Smooth muscle cell (in vitro differentiated cells): ENCODE data around the gene YWHAE. TPM values are rescaled to one million over a fixed set of nuclear protein-coding genes. Genes with fewer than 3 reads are reported as not detected.
"Not testable (repeated sequence)": the region's sequence is repeated elsewhere in the genome, so short reads cannot be mapped to it uniquely, and the experiment has no call there.

Experiments used
- DNase-seq: peaks from one replicate; lab custom pipeline; 2025; ENCODE audit not compliant: unreplicated experiment; lab: John Stamatoyannopoulos, UW
- H2AFZ ChIP-seq: fragments of 200-600 bp; sonication (generic); 2 replicates; pipeline ENCODE4 v1.6.0; 2016; ENCODE audit warnings: antibody characterized with exemption, low read depth, mild to moderate bottlenecking
- H3F3A ChIP-seq: fragments of 200-600 bp; sonication (generic); 2 replicates; pipeline ENCODE4 v1.6.0; 2017; ENCODE audit warnings: antibody characterized with exemption, low read depth
- H3K27ac ChIP-seq: fragments of 200-600 bp; sonication (generic); 2 replicates; pipeline ENCODE4 v1.5.1; 2016; ENCODE audit warnings: low read depth, mild to moderate bottlenecking
- H3K27me3 ChIP-seq: fragments of 200-600 bp; sonication (generic); 2 replicates; pipeline ENCODE4 v1.6.1; 2016; ENCODE audit warnings: low read depth, mild to moderate bottlenecking
- H3K36me3 ChIP-seq: fragments of 200-600 bp; sonication (generic); 2 replicates; pipeline ENCODE4 v1.5.1; 2016; ENCODE audit warnings: low read depth
- H3K4me1 ChIP-seq: fragments of 200-600 bp; sonication (generic); 2 replicates; pipeline ENCODE4 v1.5.1; 2016; ENCODE audit warnings: low read depth
- H3K4me2 ChIP-seq: fragments of 200-600 bp; sonication (generic); 2 replicates; pipeline ENCODE4 v1.6.0; 2016; ENCODE audit warnings: mild to moderate bottlenecking
- H3K4me3 ChIP-seq: fragments of 200-600 bp; sonication (generic); 2 replicates; pipeline ENCODE4 v1.5.1; 2016; ENCODE audit warnings: mild to moderate bottlenecking
- H3K79me2 ChIP-seq: fragments of 200-600 bp; sonication (generic); 2 replicates; pipeline ENCODE4 v1.6.0; 2016; ENCODE audit warnings: low read depth, mild to moderate bottlenecking
- H3K9ac ChIP-seq: fragments of 200-600 bp; sonication (generic); 2 replicates; pipeline ENCODE4 v1.6.0; 2016; ENCODE audit warnings: low read depth
- H3K9me3 ChIP-seq: fragments of 200-600 bp; sonication (generic); replicated peaks from 2 replicates; pipeline ENCODE4 v1.5.1; 2016; ENCODE audit warnings: low read depth
- H4K20me1 ChIP-seq: fragments of 200-600 bp; sonication (generic); 2 replicates; pipeline ENCODE4 v1.6.0; 2016; ENCODE audit warnings: low read depth
- WGBS: methylation state at CpG from one replicate; pipeline ENCODE4 v1.1.7; 2016; ENCODE audit warnings: low lambda C conversion rate; 5-methylcytosine and 5-hydroxymethylcytosine counted together
- polyA plus RNA-seq: library from polyadenylated mRNA; unstranded; fragments of >200 nt; fragmentation: Nextera tagmentation; extraction: Ambion mirVana; gene quantifications from 2 replicates; pipeline ENCODE4 v1.2.1, GENCODE V29; 2016
- total RNA-seq: library from RNA; depleted of rRNA; stranded (reverse); fragments of >200 nt; gene quantifications from 2 replicates; pipeline ENCODE4 v1.2.3, GENCODE V29; 2014
- TF ChIP-seq, protein P1 (sequence below): fragments of 200-600 bp; sonication (generic); IDR thresholded peaks from 2 replicates; pipeline ENCODE4 v1.5.1; 2017; ENCODE audit warnings: borderline replicate concordance, mild to moderate bottlenecking, antibody characterized with exemption; ENCODE audit not compliant: insufficient read depth, poor library complexity, severe bottlenecking

Gene YWHAE
- total and polyA plus RNA-seq, 2 experiments from 2014 or later = 383 to 662 TPM

GRCh38 chr17:1315409-1315808 is 84.6 kb downstream of the YWHAE start:
- H3K27ac ChIP-seq = no peak overlapping the region

DNA sequence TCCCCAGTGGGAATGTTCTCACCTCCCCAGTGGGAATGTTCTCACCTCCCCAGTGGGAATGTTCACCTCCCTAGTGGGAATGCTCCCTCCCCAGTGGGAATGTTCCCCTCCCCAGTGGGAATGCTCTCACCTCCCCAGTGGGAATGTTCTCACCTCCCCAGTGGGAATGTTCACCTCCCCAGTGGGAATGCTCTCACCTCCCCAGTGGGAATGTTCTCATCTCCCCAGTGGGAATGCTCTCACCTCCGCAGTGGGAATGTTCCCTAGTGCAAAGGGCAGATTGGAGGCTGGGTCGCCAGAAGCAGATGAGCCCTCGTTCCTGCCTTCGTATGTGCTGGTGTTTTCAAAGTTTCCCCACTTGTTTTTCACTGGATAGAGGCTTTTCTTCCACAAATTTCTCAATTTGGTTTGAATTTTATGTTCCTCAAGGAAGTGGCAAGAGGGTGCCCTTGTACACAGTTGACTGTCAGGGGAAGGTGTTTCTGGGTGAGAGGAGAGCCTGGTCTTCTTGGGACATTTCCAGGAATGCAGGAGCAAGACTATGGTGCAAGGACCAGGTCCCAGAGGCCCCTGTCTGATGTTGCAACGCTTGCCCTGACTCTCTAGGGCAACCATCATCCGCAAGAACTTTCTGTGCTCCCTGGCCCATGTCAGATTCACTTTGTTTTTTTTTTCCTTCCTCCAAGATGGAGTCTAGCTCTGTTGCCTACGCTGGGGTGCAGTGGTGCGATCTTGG is 86.6 kb downstream of the YWHAE start:
- H3F3A ChIP-seq = no peaks in the 10 kb centered on the region
- no peaks in the 10 kb centered on the region for H3K36me3 ChIP-seq
- H3K27me3 ChIP-seq = no peaks in the 10 kb centered on the region
- no peaks in the 10 kb centered on the region for H3K4me1 ChIP-seq
- H3K79me2 ChIP-seq = no peaks in the 10 kb centered on the region
- TF ChIP-seq, protein P1, sequence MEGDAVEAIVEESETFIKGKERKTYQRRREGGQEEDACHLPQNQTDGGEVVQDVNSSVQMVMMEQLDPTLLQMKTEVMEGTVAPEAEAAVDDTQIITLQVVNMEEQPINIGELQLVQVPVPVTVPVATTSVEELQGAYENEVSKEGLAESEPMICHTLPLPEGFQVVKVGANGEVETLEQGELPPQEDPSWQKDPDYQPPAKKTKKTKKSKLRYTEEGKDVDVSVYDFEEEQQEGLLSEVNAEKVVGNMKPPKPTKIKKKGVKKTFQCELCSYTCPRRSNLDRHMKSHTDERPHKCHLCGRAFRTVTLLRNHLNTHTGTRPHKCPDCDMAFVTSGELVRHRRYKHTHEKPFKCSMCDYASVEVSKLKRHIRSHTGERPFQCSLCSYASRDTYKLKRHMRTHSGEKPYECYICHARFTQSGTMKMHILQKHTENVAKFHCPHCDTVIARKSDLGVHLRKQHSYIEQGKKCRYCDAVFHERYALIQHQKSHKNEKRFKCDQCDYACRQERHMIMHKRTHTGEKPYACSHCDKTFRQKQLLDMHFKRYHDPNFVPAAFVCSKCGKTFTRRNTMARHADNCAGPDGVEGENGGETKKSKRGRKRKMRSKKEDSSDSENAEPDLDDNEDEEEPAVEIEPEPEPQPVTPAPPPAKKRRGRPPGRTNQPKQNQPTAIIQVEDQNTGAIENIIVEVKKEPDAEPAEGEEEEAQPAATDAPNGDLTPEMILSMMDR = no peak
- H2AFZ ChIP-seq = no peak overlapping the region
- no peaks in the 10 kb centered on the region for H4K20me1 ChIP-seq
- WGBS = 89% methylated on average over 8 of the region's 8 CpGs
- H3K9me3 ChIP-seq = no peaks in the 10 kb centered on the region
- no peak overlapping the region for H3K4me3 ChIP-seq
- no peak overlapping the region for H3K27ac ChIP-seq
- no peak overlapping the region for H3K9ac ChIP-seq
- DNase-seq = no peak
- no peak overlapping the region for H3K4me2 ChIP-seq

More at GRCh38 chr17:1315409-1315808, 84.6 kb downstream of the YWHAE start:
- Histone ChIP-seq H3K4me3 (no peak overlapping the region), H3K4me2 (no peak overlapping the region), H2AFZ (no peak overlapping the region), H3K36me3 (no peaks in the 10 kb centered on the region), H4K20me1 (no peaks in the 10 kb centered on the region), H3K79me2 (no peaks in the 10 kb centered on the region), H3F3A (no peaks in the 10 kb centered on the region), H3K9me3 (no peaks in the 10 kb centered on the region), H3K9ac (no peak overlapping the region), H3K27me3 (no peaks in the 10 kb centered on the region), H3K4me1 (no peaks in the 10 kb centered on the region)
- no peak for DNase-seq
- TF ChIP-seq, protein P1 = no peak
- 86% methylated on average over 10 of the region's 10 CpGs for WGBS

DNA sequence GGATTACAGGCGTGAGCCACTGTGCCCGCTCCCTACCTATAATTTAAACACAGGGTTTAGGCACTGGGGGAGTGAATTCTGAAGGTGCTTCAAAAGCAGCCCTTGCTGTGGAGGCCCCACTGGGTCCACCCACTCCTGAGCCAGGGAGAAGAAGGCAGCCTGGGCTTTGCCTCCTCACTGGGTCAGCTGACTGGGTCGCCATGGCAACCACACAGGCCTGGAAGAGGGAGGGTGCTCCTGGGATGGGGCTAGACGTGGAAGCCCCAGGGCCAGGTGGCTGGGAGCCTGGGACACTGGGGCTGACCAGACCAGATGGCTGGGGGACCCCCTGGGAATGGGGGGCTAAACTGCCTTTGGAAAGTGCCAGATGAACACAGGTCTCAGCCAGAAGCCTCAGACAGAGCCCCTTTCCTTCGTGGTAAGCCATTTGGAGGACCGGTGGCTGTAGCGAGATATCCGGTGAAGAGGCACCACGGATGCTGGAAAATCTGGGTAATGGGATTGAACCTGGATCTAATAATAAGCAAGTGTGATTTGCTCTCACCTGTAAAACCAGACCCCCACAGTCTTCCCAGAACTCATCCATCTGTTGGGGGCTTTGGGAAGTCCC is 87.7 kb downstream of the YWHAE start:
- no peaks in the 10 kb centered on the region for H3K36me3 ChIP-seq
- no peak overlapping the region for H2AFZ ChIP-seq
- TF ChIP-seq, protein P1 = no peak
- DNase-seq = no peak
- H3K9me3 ChIP-seq = no peaks in the 10 kb centered on the region
- no peaks in the 10 kb centered on the region for H3K4me1 ChIP-seq
- no peak overlapping the region for H3K4me3 ChIP-seq
- H3K4me2 ChIP-seq = no peak overlapping the region
- no peaks in the 10 kb centered on the region for H3F3A ChIP-seq
- H3K27me3 ChIP-seq = no peaks in the 10 kb centered on the region
- H3K79me2 ChIP-seq = no peaks in the 10 kb centered on the region
- no peak overlapping the region for H3K9ac ChIP-seq
- H4K20me1 ChIP-seq = no peaks in the 10 kb centered on the region
- 68% methylated on average over 9 of the region's 9 CpGs for WGBS
- no peak overlapping the region for H3K27ac ChIP-seq

DNA sequence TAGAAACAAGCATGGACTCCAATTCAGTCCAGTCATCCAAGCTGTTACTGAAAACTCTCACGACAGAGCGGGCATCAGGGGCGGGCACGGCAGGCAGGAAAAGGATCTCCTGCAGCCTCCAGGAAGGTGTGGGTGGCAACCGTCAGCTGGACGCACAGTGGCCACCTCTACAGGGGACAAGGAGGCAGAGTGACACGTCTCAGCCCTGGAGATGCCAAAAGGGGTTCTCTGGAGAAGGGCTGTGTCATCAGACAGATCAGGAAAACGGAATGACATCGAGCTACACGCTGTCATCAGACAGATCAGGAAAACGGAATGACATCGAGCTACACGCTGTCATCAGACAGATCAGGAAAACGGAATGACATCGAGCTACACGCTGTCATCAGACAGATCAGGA is 92.2 kb downstream of the YWHAE start:
- H3K4me2 ChIP-seq, H3K4me3 ChIP-seq, H3F3A ChIP-seq, H3K9me3 ChIP-seq, H3K79me2 ChIP-seq, H4K20me1 ChIP-seq, H3K27ac ChIP-seq, H3K36me3 ChIP-seq, H2AFZ ChIP-seq, DNase-seq, H3K9ac ChIP-seq, H3K4me1 ChIP-seq, H3K27me3 ChIP-seq: not testable (repeated sequence)
- 86% methylated on average over 13 of the region's 16 CpGs for WGBS
